ENCODE measurements around the gene EXOC4. TPM values are rescaled to one million over a fixed set of nuclear protein-coding genes. Genes with fewer than 3 reads are reported as not detected.

The EXOC4 gene
- total and polyA plus RNA-seq, 2 donors (not counting 3 experiments of a cell fraction or from before 2014, with no cell fraction given), result 20.3 to 73.1 TPM

- intact Hi-C loops (cut with micrococcal nuclease) (no loop called here), dilution Hi-C loops (cut with MboI; ENCODE audit: extremely low pct_ligation_motif_present, low sequenced_read_pairs) (no loop called here)
- H3K79me2 ChIP-seq (ENCODE audit: control insufficient read depth, insufficient read depth, low read length), result no peaks in the 10 kb centered on the region
- ChIA-PET CTCF (interaction anchor here (0.6 to 1.7 kb wide), 2 partner anchors 8 to 10 kb away, joined by 3 read pairs; no protein-coding TSS in a partner anchor), POLR2A (no interaction called here)
- H3K4me3 ChIP-seq (replicated peaks in 1 of 3; ENCODE audit: insufficient read depth in 1 of 3, low read depth in 1 of 3, low read length in 3 of 3), result no peak overlapping the region
- no TSS peak for BruUV-seq (replicated peaks)
- H2AFZ ChIP-seq (ENCODE audit: low read depth, low read length), result no peak overlapping the region
- FAIRE-seq (no peak), DNase-seq (ENCODE audit: low read depth, low spot score) (no peak)
- no peak overlapping the region for H3K27ac ChIP-seq (ENCODE audit: insufficient read depth, low read depth, low read length)
- H4K20me1 ChIP-seq (replicated peaks; ENCODE audit: control insufficient read depth, extremely low read depth, insufficient read depth, low read length), result no peaks in the 10 kb centered on the region
- TF ChIP-seq MAX (IDR thresholded peaks at IDR 0.05; ENCODE audit: insufficient read depth, insufficient read length) (no peak), POLR2AphosphoS5 (IDR thresholded peaks at IDR 0.05; ENCODE audit: insufficient read depth, low read depth, low read length) (no peak), MYC (IDR thresholded peaks at IDR 0.05; ENCODE audit: low read depth, low read length) (no peak), CTCF (IDR thresholded peaks at IDR 0.05; ENCODE audit: extremely low read depth in 1 of 2, insufficient read depth in 1 of 2, low read depth in 1 of 2, low read length in 2 of 2) (no peak), FOS (IDR thresholded peaks at IDR 0.05; ENCODE audit: borderline replicate concordance, insufficient read depth, low read length) (no peak)
- no peaks in the 10 kb centered on the region for H3K27me3 ChIP-seq (ENCODE audit: control insufficient read depth in 2 of 2, insufficient read depth in 2 of 2, low read length in 2 of 2)
- H3K9me3 ChIP-seq (replicated peaks; ENCODE audit: control insufficient read depth, insufficient read depth, low read length), result no peaks in the 10 kb centered on the region
- H3K4me2 ChIP-seq (ENCODE audit: insufficient read depth, low read length), result no peak overlapping the region
- no peak overlapping the region for H3K9ac ChIP-seq (replicated peaks; ENCODE audit: extremely low read depth, insufficient read depth, low read length)
- H3K36me3 ChIP-seq (ENCODE audit: control insufficient read depth in 2 of 2, extremely low read depth in 1 of 2, insufficient read depth in 2 of 2, low read length in 2 of 2), result no peaks in the 10 kb centered on the region
- H3K4me1 ChIP-seq (ENCODE audit: control insufficient read depth, extremely low read depth, insufficient read depth, low read length), result no peaks in the 10 kb centered on the region
- no peaks in the 10 kb centered on the region for H3K9me1 ChIP-seq (replicated peaks; ENCODE audit: control insufficient read depth, extremely low read depth, insufficient read depth, low read length)
Measured at GRCh38 chr7:133679977-133680376, 427.1 kb downstream of the EXOC4 start.

- dilution Hi-C loops (cut with MboI; ENCODE audit: extremely low pct_ligation_motif_present, low sequenced_read_pairs) (no loop called here), intact Hi-C loops (cut with micrococcal nuclease) (no loop called here)
- no peaks in the 10 kb centered on the region for H3K36me3 ChIP-seq (ENCODE audit: control insufficient read depth in 2 of 2, extremely low read depth in 1 of 2, insufficient read depth in 2 of 2, low read length in 2 of 2)
- H3K9me1 ChIP-seq (replicated peaks; ENCODE audit: control insufficient read depth, extremely low read depth, insufficient read depth, low read length), result no peaks in the 10 kb centered on the region
- H3K4me3 ChIP-seq (replicated peaks in 1 of 3; ENCODE audit: insufficient read depth in 1 of 3, low read depth in 1 of 3, low read length in 3 of 3), result no peak overlapping the region
- DNase-seq (ENCODE audit: low read depth, low spot score) (no peak), FAIRE-seq (no peak)
- H4K20me1 ChIP-seq (replicated peaks; ENCODE audit: control insufficient read depth, extremely low read depth, insufficient read depth, low read length), result no peaks in the 10 kb centered on the region
- no peaks in the 10 kb centered on the region for H3K27me3 ChIP-seq (ENCODE audit: control insufficient read depth in 2 of 2, insufficient read depth in 2 of 2, low read length in 2 of 2)
- ChIA-PET POLR2A (no interaction called here), CTCF (interaction anchor here (1.2 to 1.3 kb wide), 2 partner anchors 9 kb away, joined by 3 to 4 read pairs; no protein-coding TSS in a partner anchor)
- no peak overlapping the region for H3K4me2 ChIP-seq (ENCODE audit: insufficient read depth, low read length)
- no peak overlapping the region for H2AFZ ChIP-seq (ENCODE audit: low read depth, low read length)
- TF ChIP-seq POLR2A (IDR thresholded peaks at IDR 0.05; ENCODE audit: low read depth, low read length), result no peak
- no peak for TF ChIP-seq GATA2 (IDR thresholded peaks at IDR 0.05; ENCODE audit: insufficient read depth, insufficient read length, low read depth, low read length)
- TF ChIP-seq JUN (IDR thresholded peaks at IDR 0.05; ENCODE audit: borderline replicate concordance, insufficient read depth, insufficient read length, low read depth), result no peak
- TF ChIP-seq EZH2 (IDR thresholded peaks at IDR 0.05; ENCODE audit: borderline replicate concordance, low read depth, low read length, severe bottlenecking), result no peak
- TF ChIP-seq POLR2AphosphoS5 (IDR thresholded peaks at IDR 0.05; ENCODE audit: insufficient read depth, low read depth, low read length), result no peak
- no peak for TF ChIP-seq CTCF (IDR thresholded peaks at IDR 0.05; ENCODE audit: extremely low read depth in 1 of 2, insufficient read depth in 1 of 2, low read depth in 1 of 2, low read length in 2 of 2)
- no peak for TF ChIP-seq FOS (IDR thresholded peaks at IDR 0.05; ENCODE audit: borderline replicate concordance, insufficient read depth, low read length)
- TF ChIP-seq MYC (IDR thresholded peaks at IDR 0.05; ENCODE audit: low read depth, low read length), result no peak
- no peak for TF ChIP-seq MAX (IDR thresholded peaks at IDR 0.05; ENCODE audit: insufficient read depth, insufficient read length)
- no peak overlapping the region for H3K9ac ChIP-seq (replicated peaks; ENCODE audit: extremely low read depth, insufficient read depth, low read length)
- no peaks in the 10 kb centered on the region for H3K9me3 ChIP-seq (replicated peaks; ENCODE audit: control insufficient read depth, insufficient read depth, low read length)
- no peaks in the 10 kb centered on the region for H3K4me1 ChIP-seq (ENCODE audit: control insufficient read depth, extremely low read depth, insufficient read depth, low read length)
- H3K79me2 ChIP-seq (ENCODE audit: control insufficient read depth, insufficient read depth, low read length), result no peaks in the 10 kb centered on the region
- no peak overlapping the region for H3K27ac ChIP-seq (ENCODE audit: insufficient read depth, low read depth, low read length)
- BruUV-seq (replicated peaks), result no TSS peak
Measured at GRCh38 chr7:133681529-133681928, 428.7 kb downstream of the EXOC4 start.
